Activated naive CD4-positive, alpha-beta T cell treated with anti-CD3 and anti-CD28 coated beads, Interleukin-2, amount 50 U/mL, for 16 hours (primary cell): ENCODE results near the gene INPP5D.
A peak's percentile ranks its signal among the peaks of the same experiment; 100 is the strongest.

ENCODE experiments used
- DNase-seq: peaks from one replicate; pipeline ENCODE4 v3.0.0-alpha.2; 2020

Gene INPP5D

GRCh38 chr2:233076749-233077148 lies 16.6 kb downstream of the INPP5D start:
- no peak for DNase-seq

DNA sequence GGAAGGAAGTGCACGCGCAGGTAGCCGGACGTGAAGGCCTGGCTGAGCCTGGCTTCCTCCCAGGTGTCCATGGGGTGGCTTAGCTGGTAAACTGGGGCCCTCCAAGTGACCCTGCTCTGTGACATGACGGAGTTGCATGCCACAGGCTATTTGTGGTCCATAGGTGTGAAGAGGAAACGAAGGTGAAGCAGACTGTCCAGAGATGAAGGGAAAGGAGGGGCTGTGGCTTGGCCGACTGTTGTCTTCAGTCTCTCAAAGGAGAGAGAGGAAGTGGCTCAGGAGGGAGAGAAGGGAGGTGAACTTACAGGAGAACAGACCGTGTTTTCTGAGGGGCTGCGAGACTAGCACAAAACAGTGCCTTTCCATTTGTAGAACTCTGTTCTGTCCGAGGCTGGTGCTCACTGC lies 19.3 kb downstream of the INPP5D start:
- DNase-seq = no peak

- DNase-seq = no peak
Measured at GRCh38 chr2:233079953-233080835, 20.1 kb downstream of the INPP5D start.

DNA sequence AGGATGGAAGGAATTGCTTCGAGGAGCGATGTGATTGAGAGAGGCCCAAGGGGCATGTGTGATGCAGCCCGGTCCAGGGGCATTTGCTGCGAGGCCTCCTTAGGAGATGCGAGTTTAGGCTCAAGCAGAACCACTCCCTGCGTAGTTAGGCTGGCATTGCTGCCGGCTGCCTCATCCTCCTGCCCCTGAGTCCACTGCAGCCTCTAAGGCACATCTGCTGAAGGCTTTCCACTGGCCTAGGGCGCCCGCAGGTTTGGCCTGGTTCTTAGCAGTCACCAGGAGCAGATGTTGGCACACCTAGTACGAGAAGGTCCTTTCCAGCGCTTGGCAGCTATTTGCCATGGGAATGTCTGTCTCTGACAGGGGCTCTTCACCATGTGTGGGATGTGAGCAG lies 20.7 kb downstream of the INPP5D start:
- DNase-seq = no peak

- DNase-seq = peak; percentile 66
Measured at GRCh38 chr2:233081232-233081730, 21.1 kb downstream of the INPP5D start.

- no peak for DNase-seq
Measured at GRCh38 chr2:233081731-233082221, 21.6 kb downstream of the INPP5D start.

DNA sequence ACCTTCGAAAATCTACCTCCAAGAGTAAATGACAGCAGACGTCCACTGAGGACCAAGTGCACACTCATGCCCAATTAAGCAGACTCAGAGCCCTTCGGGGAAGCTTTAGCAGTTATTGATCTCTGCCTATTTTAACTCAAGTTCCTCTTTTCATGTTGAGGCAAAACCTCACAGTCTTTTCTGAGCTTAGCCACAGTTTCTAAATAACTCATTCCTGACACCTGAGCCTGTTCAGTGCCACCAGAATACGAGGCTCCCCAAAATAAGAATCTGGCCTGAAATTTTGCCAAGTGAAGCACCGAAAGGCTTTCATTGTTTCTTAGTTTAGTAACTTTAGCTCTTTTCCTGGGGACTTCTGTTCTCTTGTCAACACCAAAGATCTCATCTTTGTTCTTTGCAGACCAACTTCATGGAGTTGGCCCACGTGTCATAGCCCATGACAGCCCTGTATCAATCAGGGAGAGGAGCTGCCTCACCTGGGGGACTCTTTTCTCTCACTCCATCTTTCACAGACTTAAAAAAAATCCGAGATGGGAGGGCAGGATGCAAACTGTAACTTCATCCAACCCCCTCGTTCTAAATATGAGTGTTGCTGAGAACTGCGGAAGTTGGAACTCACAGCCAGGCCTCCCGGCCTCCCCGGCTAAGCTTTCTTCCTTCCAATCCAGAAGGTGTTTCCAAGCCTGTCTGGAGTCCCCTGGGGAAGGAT lies 22.2 kb downstream of the INPP5D start:
- DNase-seq = no peak

DNA sequence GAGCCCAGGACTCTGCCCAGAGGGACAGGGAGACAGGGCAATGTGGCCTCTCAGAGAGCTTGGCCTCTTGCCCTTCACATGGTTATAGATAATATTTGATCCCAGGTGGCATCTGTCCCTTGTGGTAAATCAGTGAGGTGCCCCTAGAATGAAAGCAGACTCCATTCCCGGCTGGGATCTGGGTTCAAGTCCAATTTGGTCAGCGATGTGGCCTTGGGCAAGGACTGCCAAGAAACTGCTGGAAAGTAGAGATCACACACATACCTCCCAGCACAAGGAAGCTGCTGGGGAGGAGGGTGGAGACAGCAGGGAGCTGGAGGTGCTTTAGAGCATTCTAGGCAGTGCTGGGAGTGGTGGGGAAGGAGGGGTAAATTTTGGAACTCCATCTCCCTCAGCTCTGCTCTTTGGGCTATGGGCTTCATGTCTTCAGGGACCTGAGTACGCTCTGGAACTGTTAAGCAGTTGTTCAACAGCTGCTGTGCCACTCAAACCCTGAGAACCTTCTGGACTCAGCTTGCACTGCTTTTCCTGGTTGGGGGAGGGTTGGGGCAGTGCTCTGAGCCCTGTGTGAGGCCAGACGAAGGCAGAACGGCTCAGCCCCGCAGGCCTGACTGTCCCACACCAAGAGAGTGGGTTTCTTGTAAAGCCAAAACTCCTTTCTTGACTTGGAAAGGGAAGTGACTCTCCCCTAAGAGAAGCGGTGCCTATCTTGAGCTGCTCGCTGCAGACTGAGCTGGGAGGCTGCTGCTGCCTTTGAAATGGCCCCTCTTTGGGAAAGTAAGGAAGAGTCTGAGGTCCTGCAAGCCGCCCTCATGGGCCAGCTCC lies 23.0 kb downstream of the INPP5D start:
- DNase-seq = no peak

DNA sequence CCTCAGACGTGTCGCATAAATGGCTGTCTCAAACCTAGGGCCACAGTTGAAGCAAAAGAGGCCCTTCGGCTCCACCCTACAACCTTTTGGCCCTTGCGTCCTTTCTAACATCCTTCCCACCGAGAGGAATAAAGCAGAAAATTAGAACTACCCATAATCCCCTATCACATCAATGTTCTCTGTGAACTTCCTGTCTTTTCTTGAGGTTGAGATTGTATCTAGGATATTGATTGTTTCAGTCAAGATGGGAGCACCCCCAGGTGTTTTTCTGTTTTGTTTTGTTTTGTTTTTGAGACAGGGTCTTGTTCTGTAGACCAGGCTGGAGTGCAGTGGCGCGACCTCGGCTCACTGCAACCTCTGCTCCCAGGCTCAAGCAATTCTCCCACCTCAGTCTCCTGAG lies 23.6 kb downstream of the INPP5D start:
- no peak for DNase-seq

- DNase-seq = no peak
Measured at GRCh38 chr2:233084488-233084887, 24.3 kb downstream of the INPP5D start.

DNA sequence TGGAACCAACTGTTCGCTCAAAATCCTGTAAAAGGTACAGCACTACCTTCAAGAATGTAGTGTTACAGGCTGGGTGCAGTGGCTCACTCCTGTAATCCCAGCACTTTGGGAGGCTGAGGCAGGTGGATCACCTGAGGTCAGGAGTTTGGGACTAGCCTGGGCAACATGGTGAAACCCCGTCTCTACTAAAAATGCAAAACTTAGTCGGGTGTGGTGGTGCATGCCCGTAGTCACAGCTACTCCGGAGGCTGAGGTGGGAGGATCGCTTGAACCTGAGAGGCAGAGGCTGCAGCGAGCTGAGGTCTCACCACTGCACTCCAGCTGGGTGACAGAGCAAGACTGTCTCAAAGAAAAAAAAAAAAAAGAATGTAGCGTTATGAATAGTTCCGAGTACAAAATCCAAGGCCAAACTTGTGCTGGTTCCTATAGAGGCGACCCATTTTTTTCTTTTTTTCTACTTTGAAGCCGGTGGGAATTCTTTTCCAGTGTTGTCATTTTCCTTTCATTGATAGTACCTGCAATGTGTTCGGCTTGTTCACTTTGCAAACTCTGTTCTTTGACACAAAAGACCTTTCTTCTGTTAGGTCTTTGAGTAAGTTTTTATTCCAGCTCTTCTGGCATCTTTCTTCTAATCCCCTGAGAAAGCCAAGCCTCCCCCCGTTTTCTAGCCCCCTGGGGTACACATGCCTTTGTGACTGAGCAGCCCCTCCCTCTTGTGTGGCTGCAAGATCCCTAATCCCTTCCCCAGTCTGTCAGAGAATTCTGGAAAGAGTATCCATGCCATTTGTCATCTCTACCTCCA lies 25.1 kb downstream of the INPP5D start:
- no peak for DNase-seq

GRCh38 chr2:233085839-233086150 lies 25.7 kb downstream of the INPP5D start:
- no peak for DNase-seq

DNA sequence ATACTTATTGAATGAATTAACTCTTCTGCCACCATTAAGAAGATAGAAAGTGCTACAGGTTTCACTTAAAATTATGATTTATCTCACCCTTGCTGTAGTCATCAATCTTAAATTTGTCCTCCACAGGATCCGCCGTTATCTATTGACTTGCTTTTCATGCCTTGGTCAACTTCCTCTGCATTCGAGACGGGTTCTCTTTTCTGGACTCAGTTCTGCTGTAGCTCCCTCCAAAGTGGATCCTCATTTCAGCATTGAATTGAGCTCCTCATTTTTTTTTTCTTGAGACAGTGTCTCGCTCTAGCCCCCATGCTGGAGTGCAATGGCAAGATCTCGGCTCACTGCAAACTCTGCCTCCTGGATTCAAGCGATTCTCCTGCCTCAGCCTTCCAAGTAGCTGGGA lies 27.6 kb downstream of the INPP5D start:
- DNase-seq = no peak

DNA sequence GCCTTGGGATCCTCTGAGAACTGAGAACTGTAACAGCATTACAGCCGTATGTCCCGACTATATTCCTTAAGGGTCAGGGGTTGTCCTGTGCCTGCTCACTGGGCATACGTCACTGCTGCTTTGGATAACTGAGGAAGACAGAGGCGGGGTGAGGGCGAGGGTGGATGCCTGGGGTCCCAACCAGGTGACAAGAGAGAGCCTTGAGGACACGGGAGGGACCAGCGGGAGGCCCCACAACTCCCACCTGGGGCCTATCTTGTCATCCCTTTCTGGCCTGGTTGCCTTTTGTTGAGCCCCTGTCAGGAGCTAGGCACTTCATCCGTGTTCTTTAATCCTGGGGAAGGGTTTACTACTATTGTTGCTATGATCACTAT lies 28.8 kb downstream of the INPP5D start:
- no peak for DNase-seq

GRCh38 chr2:233089851-233090250 lies 29.7 kb downstream of the INPP5D start:
- no peak for DNase-seq

DNA sequence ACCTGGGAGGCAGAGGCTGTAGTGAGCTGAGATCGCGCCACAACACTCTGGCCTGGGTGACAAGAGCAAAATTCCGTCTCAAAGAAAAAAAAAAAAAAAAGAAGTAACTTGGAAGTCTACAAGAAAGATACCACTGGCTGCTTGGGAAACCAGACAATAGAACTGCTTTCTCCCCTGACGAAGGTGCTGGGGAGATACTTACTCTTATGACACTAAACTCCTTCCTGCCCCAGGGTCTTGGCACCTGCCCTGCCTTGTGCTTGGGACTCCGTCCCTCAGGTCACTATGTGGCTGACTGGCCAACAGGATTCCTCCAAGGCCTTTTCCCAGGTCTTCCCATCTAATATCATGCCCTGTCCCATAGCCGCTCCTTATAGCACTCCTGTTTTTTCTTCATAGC lies 30.7 kb downstream of the INPP5D start:
- DNase-seq = no peak

GRCh38 chr2:233091595-233092375 lies 31.6 kb downstream of the INPP5D start:
- DNase-seq = no peak

- DNase-seq = no peak
Measured at GRCh38 chr2:233092432-233093165, 32.5 kb downstream of the INPP5D start.

DNA sequence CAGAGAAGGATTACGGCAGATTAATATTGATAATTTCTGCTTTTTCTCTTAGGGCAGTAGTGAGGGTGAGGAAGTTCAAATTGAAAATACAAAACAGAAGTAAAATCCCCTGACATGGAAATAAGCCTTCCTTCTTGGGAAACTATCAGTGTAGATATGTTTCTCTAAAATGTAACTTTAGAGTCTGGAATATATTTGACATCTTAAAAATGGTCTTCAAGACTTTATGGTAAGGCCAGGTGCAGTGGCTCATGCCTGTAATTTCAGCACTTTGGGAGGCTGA lies 33.0 kb downstream of the INPP5D start:
- DNase-seq = no peak

DNA sequence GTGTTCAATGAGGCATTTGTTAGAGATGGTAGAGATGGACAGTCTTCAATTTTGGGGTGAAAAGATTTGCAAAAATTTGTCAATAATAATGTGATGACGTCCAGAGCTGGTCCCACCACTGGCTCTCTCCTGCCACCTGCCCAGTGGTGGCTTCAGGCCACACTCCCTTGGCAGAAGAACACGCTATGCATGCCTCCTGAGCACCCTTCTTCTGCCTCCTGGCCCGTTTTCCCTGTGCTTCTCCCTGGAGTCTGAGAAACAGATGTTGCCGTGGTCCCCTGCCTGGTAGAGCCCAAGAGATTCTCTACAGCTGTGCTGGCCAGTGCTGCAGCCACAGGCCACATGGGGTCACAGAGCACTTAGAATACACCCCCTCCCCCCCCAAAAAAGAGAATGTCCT lies 33.6 kb downstream of the INPP5D start:
- no peak for DNase-seq

GRCh38 chr2:233094614-233095013 lies 34.5 kb downstream of the INPP5D start:
- no peak for DNase-seq
